Smooth muscle cell (in vitro differentiated cells): Measurements from ENCODE around the gene IGF2R. TPM values are rescaled to one million over a fixed set of nuclear protein-coding genes. Genes with fewer than 3 reads are reported as not detected.

ENCODE experiments used
- DNase-seq: peaks from one replicate; lab custom pipeline; 2025; ENCODE audit not compliant: unreplicated experiment; lab: John Stamatoyannopoulos, UW
- H2AFZ ChIP-seq: fragments of 200-600 bp; sonication (generic); 2 replicates; pipeline ENCODE4 v1.6.0; 2016; ENCODE audit warnings: antibody characterized with exemption, low read depth, mild to moderate bottlenecking
- H3F3A ChIP-seq: fragments of 200-600 bp; sonication (generic); 2 replicates; pipeline ENCODE4 v1.6.0; 2017; ENCODE audit warnings: antibody characterized with exemption, low read depth
- H3K27ac ChIP-seq: fragments of 200-600 bp; sonication (generic); 2 replicates; pipeline ENCODE4 v1.5.1; 2016; ENCODE audit warnings: low read depth, mild to moderate bottlenecking
- H3K27me3 ChIP-seq: fragments of 200-600 bp; sonication (generic); 2 replicates; pipeline ENCODE4 v1.6.1; 2016; ENCODE audit warnings: low read depth, mild to moderate bottlenecking
- H3K36me3 ChIP-seq: fragments of 200-600 bp; sonication (generic); 2 replicates; pipeline ENCODE4 v1.5.1; 2016; ENCODE audit warnings: low read depth
- H3K4me1 ChIP-seq: fragments of 200-600 bp; sonication (generic); 2 replicates; pipeline ENCODE4 v1.5.1; 2016; ENCODE audit warnings: low read depth
- H3K4me2 ChIP-seq: fragments of 200-600 bp; sonication (generic); 2 replicates; pipeline ENCODE4 v1.6.0; 2016; ENCODE audit warnings: mild to moderate bottlenecking
- H3K4me3 ChIP-seq: fragments of 200-600 bp; sonication (generic); 2 replicates; pipeline ENCODE4 v1.5.1; 2016; ENCODE audit warnings: mild to moderate bottlenecking
- H3K79me2 ChIP-seq: fragments of 200-600 bp; sonication (generic); 2 replicates; pipeline ENCODE4 v1.6.0; 2016; ENCODE audit warnings: low read depth, mild to moderate bottlenecking
- H3K9ac ChIP-seq: fragments of 200-600 bp; sonication (generic); 2 replicates; pipeline ENCODE4 v1.6.0; 2016; ENCODE audit warnings: low read depth
- H3K9me3 ChIP-seq: fragments of 200-600 bp; sonication (generic); replicated peaks from 2 replicates; pipeline ENCODE4 v1.5.1; 2016; ENCODE audit warnings: low read depth
- H4K20me1 ChIP-seq: fragments of 200-600 bp; sonication (generic); 2 replicates; pipeline ENCODE4 v1.6.0; 2016; ENCODE audit warnings: low read depth
- CTCF ChIP-seq: fragments of 200-600 bp; sonication (generic); IDR thresholded peaks from 2 replicates; pipeline ENCODE4 v1.5.1; 2017; ENCODE audit warnings: borderline replicate concordance, mild to moderate bottlenecking, antibody characterized with exemption; ENCODE audit not compliant: insufficient read depth, poor library complexity, severe bottlenecking
- WGBS: methylation state at CpG from one replicate; pipeline ENCODE4 v1.1.7; 2016; ENCODE audit warnings: low lambda C conversion rate; 5-methylcytosine and 5-hydroxymethylcytosine counted together
- polyA plus RNA-seq: library from polyadenylated mRNA; unstranded; fragments of >200 nt; fragmentation: Nextera tagmentation; extraction: Ambion mirVana; gene quantifications from 2 replicates; pipeline ENCODE4 v1.2.1, GENCODE V29; 2016
- total RNA-seq: library from RNA; depleted of rRNA; stranded (reverse); fragments of >200 nt; gene quantifications from 2 replicates; pipeline ENCODE4 v1.2.3, GENCODE V29; 2014

IGF2R gene
- total and polyA plus RNA-seq, 2 experiments from 2014 or later = 44.7 to 77.4 TPM

DNA sequence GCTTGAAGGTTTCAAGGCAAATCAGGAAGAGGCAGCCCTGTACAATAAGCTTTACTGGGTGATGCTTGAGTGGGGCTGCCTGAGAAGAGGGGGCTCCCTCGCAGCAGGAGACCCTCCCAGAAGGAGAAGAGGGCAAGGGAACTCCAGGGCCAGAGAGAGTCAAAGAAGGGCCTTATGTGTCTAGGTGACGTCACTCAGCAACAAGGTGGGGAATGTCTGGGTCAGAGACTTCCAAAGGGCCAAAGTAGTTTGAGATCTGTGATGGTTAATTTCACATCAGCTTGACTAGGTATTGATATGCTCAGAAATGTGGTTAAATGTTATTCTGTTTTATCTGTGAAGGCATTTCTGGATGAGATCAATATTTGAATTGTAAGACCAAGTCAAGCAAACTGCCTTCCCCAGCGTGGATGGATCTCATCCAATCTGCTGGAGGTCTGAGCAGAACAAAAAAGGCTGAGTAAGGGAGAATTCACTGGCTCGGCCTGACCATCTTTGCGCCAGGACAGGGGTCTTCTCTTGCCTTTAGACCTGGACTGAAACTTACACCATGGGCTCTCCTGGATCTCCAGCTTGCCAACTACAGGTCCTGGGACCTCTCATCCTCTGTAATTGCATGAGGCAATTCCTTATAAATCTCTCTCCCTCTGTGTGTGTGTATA, 42.2 kb upstream of the IGF2R start:
- Histone ChIP-seq H2AFZ (no peak overlapping the region), H3K9ac (no peak overlapping the region), H3K9me3 (no peaks in the 10 kb centered on the region), H3K36me3 (no peaks in the 10 kb centered on the region), H3K4me2 (no peak overlapping the region), H3K27me3 (peaks cover 7% of the 10 kb centered on the region), H3F3A (no peaks in the 10 kb centered on the region), H4K20me1 (no peaks in the 10 kb centered on the region), H3K79me2 (no peaks in the 10 kb centered on the region), H3K4me3 (no peak overlapping the region), H3K4me1 (no peaks in the 10 kb centered on the region), H3K27ac (no peak overlapping the region)
- DNase-seq = no peak
- no peak for TF ChIP-seq CTCF
- 97% methylated on average over 5 of the region's 5 CpGs for WGBS

DNA sequence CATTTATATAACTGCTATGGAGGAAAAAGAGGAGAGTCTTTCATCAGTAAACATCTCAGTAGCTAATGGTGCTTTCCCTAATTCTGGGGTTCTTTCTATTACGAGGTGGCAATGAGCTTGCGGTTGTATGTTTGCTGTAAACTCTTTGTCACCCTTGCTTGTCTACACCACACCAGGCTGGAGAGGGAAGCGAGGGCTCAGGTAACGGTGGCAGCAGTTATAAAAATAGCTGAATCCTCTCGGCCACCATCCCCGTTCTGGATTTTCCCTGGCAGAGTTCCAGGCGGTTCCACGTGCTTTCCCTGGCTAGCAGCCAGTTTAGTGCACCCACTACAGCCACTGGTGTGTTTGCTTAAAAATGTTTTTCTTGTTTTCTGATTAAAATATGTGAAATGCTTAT, 39.1 kb upstream of the IGF2R start:
- no peak for TF ChIP-seq CTCF
- Histone ChIP-seq H2AFZ (no peak overlapping the region), H3K9ac (no peak overlapping the region), H4K20me1 (no peaks in the 10 kb centered on the region), H3K9me3 (no peaks in the 10 kb centered on the region), H3K27ac (no peak overlapping the region), H3F3A (no peaks in the 10 kb centered on the region), H3K27me3 (peaks cover 10% of the 10 kb centered on the region), H3K4me2 (no peak overlapping the region), H3K79me2 (no peaks in the 10 kb centered on the region), H3K36me3 (no peaks in the 10 kb centered on the region), H3K4me3 (no peak overlapping the region), H3K4me1 (no peaks in the 10 kb centered on the region)
- DNase-seq = no peak
- 67% methylated on average over 8 of the region's 8 CpGs for WGBS

- no peak overlapping the region for H2AFZ ChIP-seq
- H3K9ac ChIP-seq = no peak overlapping the region
- no peaks in the 10 kb centered on the region for H3K79me2 ChIP-seq
- no peaks in the 10 kb centered on the region for H3K36me3 ChIP-seq
- no peaks in the 10 kb centered on the region for H3K9me3 ChIP-seq
- peaks cover 4% of the 10 kb centered on the region for H3K27me3 ChIP-seq
- no peak overlapping the region for H3K4me2 ChIP-seq
- H3K27ac ChIP-seq = no peak overlapping the region
- WGBS = 94% methylated on average over 3 of the region's 3 CpGs
- H3K4me3 ChIP-seq = no peak overlapping the region
- H3F3A ChIP-seq = no peaks in the 10 kb centered on the region
- TF ChIP-seq CTCF = no peak
- no peaks in the 10 kb centered on the region for H3K4me1 ChIP-seq
- no peak for DNase-seq
- no peaks in the 10 kb centered on the region for H4K20me1 ChIP-seq
These were observed 37.8 kb upstream of the IGF2R start for GRCh38 chr6:159931112-159931511.

GRCh38 chr6:159931846-159932245, 37.0 kb upstream of the IGF2R start:
- Histone ChIP-seq H3K9me3 (no peaks in the 10 kb centered on the region), H3K36me3 (no peaks in the 10 kb centered on the region), H3K4me1 (no peaks in the 10 kb centered on the region), H3K4me3 (no peak overlapping the region), H3K9ac (no peak overlapping the region), H4K20me1 (no peaks in the 10 kb centered on the region), H3K27ac (no peak overlapping the region), H3K79me2 (no peaks in the 10 kb centered on the region), H3F3A (no peaks in the 10 kb centered on the region), H3K4me2 (no peak overlapping the region), H3K27me3 (peaks cover 4% of the 10 kb centered on the region), H2AFZ (no peak overlapping the region)
- no peak for TF ChIP-seq CTCF
- WGBS = 85% methylated on average over 4 of the region's 4 CpGs
- no peak for DNase-seq
